GM19023 (cell line): ENCODE data around the gene PIP4K2C.

Source experiments
- ATAC-seq: cut with Tn5 transposase; IDR thresholded peaks from one replicate; pipeline ENCODE4 v1.9.1; 2021; ENCODE audit warnings: mild to moderate bottlenecking, moderate library complexity; ENCODE audit not compliant: unreplicated experiment

PIP4K2C gene

GRCh38 chr12:57620245-57620935 is 29.4 kb downstream of the PIP4K2C start:
- no peak for ATAC-seq

GRCh38 chr12:57620936-57621496 is 30.0 kb downstream of the PIP4K2C start:
- ATAC-seq, result no peak

- no peak for ATAC-seq
Observed at GRCh38 chr12:57621497-57622292, 30.7 kb downstream of the PIP4K2C start.

GRCh38 chr12:57622293-57623245 is 31.6 kb downstream of the PIP4K2C start:
- ATAC-seq, result no peak

GRCh38 chr12:57623385-57623784 is 32.4 kb downstream of the PIP4K2C start:
- no peak for ATAC-seq

- ATAC-seq, result no peak
Observed at GRCh38 chr12:57623811-57624390, 32.9 kb downstream of the PIP4K2C start.

GRCh38 chr12:57624441-57625220 is 33.6 kb downstream of the PIP4K2C start:
- ATAC-seq, result no peak

GRCh38 chr12:57625261-57626032 is 34.5 kb downstream of the PIP4K2C start:
- ATAC-seq, result no peak

GRCh38 chr12:57626111-57626920 is 35.3 kb downstream of the PIP4K2C start:
- ATAC-seq, result no peak

GRCh38 chr12:57626921-57627445 is 36.0 kb downstream of the PIP4K2C start:
- ATAC-seq, result no peak

GRCh38 chr12:57627501-57628279 is 36.7 kb downstream of the PIP4K2C start:
- ATAC-seq, result no peak

GRCh38 chr12:57628280-57629191 is 37.5 kb downstream of the PIP4K2C start:
- ATAC-seq, result no peak

GRCh38 chr12:57629897-57630471 is 39.0 kb downstream of the PIP4K2C start:
- ATAC-seq, result no peak

GRCh38 chr12:57630891-57631433 is 40.0 kb downstream of the PIP4K2C start:
- no peak for ATAC-seq

- ATAC-seq, result no peak
Observed at GRCh38 chr12:57631566-57632072, 40.6 kb downstream of the PIP4K2C start.
